Nephron progenitor cell (in vitro differentiated cells): ENCODE measurements around the gene HERC2.

ENCODE experiments used
- DNase-seq: peaks from one replicate; pipeline ENCODE4 v3.0.0; 2021
- H3K27ac Mint-ChIP-seq: 2 replicates; pipeline ENCODE4 v1.8.0; 2021; ENCODE audit warnings: mild to moderate bottlenecking, moderate library complexity, mixed read lengths
- H3K27me3 Mint-ChIP-seq: 2 replicates; pipeline ENCODE4 v1.8.0; 2021; ENCODE audit warnings: mild to moderate bottlenecking, low read depth, mixed read lengths; ENCODE audit not compliant: poor library complexity
- H3K36me3 Mint-ChIP-seq: 2 replicates; pipeline ENCODE4 v1.8.0; 2021; ENCODE audit warnings: low read depth, mixed read lengths
- H3K4me1 Mint-ChIP-seq: 2 replicates; pipeline ENCODE4 v1.8.0; 2021; ENCODE audit warnings: mixed read lengths
- H3K4me3 Mint-ChIP-seq: 2 replicates; pipeline ENCODE4 v1.8.0; 2021; ENCODE audit warnings: mild to moderate bottlenecking, moderate library complexity, mixed read lengths
- H3K9me3 Mint-ChIP-seq: 2 replicates; pipeline ENCODE4 v1.8.0; 2021; ENCODE audit warnings: mild to moderate bottlenecking, moderate library complexity, mixed read lengths
- TF ChIP-seq, protein P1 (sequence below): fragments of 200-600 bp; sonication (generic); IDR thresholded peaks from 2 replicates; pipeline ENCODE4 v1.5.0; 2021; ENCODE audit warnings: antibody characterized with exemption

HERC2 gene

DNA sequence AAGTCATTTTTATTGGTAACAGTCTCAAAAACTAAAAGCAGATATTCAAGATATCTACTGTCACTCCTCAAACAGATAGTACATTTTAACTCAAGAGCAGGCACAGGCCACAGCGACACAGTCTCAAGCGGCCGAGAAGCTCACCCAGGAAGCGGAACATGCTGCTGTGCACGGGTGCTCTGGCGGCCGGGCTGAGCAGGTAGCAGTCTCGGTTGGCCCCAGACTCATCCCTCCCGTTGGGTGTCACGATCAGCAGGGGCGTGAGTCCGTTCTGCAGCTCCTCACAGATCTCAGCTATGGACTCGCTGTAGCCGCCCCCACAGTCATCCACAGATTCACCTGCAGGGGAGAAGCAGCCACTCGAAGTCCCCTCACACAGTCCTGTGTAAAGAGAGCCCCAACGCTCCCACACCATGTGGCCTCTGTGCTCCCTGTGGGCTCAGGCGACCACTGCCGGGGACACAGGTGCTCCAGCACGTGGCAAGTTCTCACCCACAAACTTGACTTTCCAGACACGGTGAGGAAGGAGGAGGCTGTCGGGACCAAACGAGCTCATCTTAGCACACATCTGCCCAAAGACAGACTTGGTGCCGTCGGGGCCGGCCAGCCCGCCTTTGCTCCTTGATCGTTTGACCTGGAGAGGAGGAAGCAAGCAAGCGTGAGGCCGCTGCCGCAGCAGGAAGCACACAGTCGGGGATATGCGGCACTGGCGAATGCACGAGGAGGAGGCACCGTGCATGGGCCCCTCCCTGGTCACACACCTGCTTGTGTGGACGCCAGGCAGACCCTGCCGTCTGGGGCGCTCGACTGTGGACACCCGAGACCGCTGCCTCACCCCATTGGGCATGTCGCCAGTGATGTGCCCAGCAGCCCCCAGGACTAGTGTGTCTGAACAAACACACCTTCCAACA, 205.2 kb downstream of the HERC2 start:
- TF ChIP-seq, protein P1, sequence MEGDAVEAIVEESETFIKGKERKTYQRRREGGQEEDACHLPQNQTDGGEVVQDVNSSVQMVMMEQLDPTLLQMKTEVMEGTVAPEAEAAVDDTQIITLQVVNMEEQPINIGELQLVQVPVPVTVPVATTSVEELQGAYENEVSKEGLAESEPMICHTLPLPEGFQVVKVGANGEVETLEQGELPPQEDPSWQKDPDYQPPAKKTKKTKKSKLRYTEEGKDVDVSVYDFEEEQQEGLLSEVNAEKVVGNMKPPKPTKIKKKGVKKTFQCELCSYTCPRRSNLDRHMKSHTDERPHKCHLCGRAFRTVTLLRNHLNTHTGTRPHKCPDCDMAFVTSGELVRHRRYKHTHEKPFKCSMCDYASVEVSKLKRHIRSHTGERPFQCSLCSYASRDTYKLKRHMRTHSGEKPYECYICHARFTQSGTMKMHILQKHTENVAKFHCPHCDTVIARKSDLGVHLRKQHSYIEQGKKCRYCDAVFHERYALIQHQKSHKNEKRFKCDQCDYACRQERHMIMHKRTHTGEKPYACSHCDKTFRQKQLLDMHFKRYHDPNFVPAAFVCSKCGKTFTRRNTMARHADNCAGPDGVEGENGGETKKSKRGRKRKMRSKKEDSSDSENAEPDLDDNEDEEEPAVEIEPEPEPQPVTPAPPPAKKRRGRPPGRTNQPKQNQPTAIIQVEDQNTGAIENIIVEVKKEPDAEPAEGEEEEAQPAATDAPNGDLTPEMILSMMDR = no peak
- no peak overlapping the region for H3K27ac Mint-ChIP-seq
- H3K27me3 Mint-ChIP-seq = no peaks in the 10 kb centered on the region
- no peak overlapping the region for H3K4me3 Mint-ChIP-seq
- peaks cover 59% of the 10 kb centered on the region for H3K36me3 Mint-ChIP-seq
- H3K4me1 Mint-ChIP-seq = peaks cover 11% of the 10 kb centered on the region
- DNase-seq = no peak
- no peaks in the 10 kb centered on the region for H3K9me3 Mint-ChIP-seq

DNA sequence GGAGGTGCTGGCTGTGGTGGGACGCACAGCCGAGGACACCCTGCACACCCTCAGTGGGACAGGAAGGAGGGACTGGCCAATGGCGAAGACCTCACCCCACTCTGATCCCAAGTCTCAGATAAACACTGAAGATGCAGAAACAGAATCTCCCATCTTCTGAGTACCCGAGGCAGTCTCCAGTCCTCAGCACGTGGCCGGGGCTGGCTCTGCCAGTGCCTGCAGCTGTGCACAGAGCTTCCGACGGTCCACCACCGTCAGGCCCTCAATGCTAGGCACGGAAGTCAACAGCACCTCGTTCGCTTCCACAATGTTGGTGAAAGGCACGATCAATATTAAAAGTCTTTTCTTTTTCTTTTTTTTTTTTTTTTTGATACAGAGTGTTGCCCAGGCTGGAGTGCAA, 206.1 kb downstream of the HERC2 start:
- DNase-seq = no peak
- TF ChIP-seq, protein P1 = no peak
- Mint-ChIP-seq H3K4me1 (peaks cover 11% of the 10 kb centered on the region), H3K4me3 (no peak overlapping the region), H3K27ac (no peak overlapping the region), H3K9me3 (no peaks in the 10 kb centered on the region), H3K27me3 (no peaks in the 10 kb centered on the region), H3K36me3 (peaks cover 61% of the 10 kb centered on the region)

DNA sequence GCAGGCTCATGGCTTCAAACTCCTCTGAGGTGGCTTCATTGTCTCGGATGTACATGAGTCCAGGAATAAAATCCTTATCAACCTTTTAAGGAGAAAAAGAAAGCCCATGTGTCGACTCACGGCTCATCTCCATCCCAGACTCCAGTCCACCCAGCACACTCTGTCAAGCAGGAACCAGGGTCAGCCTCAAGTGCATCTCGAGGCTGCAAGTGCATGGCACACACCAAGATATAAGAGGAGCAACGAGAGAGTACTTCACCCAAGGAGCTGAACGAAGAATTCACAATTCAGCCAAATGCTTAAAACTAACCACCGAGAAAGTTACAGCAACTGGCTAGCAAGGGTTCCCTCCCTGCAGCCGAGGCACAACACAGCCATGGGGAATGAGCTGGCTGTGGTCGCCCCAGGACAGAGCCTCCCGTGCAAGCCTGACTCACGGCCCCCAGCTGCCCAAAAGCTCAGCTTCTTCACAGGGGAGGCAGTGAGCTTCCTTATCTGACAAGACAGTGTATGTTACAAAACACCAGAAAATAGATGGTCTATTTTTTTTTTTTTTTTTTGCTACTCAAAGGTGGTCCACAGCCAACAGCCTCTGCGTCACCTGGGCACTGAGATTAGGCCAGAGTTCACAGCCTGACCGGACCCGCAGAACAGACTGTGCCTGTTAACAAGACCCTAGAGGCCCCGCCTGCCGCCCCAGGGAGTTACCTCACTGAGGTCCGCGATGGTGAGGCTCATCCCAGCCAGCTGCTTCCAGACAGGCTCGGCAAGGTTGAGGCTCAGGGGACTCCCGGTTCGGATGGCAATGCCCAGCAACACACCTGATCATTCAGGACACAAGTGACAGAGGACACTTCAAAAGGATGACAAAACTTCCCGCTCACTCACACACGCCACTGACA, 207.0 kb downstream of the HERC2 start:
- Mint-ChIP-seq H3K27ac (no peak overlapping the region), H3K4me1 (peaks cover 11% of the 10 kb centered on the region), H3K4me3 (no peak overlapping the region), H3K27me3 (no peaks in the 10 kb centered on the region), H3K9me3 (no peaks in the 10 kb centered on the region), H3K36me3 (peaks cover 59% of the 10 kb centered on the region)
- TF ChIP-seq, protein P1 = no peak
- no peak for DNase-seq

DNA sequence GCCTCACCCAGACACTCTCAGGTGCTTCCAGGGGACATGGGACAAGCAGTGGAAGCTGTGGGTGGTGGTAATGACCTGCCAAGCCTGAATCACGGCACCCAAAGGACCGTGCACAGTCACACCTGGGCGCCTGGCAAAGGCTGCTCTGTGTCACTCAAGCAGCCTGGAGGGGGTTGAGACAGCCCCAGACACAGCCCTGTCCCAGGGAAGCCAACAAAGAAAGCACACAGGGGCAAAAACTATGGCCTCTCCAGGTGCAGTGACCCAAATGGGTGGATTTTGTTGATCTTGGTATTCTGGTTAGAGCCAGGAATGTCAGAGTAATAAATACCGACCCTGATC, 207.9 kb downstream of the HERC2 start:
- no peak overlapping the region for H3K27ac Mint-ChIP-seq
- no peak overlapping the region for H3K4me3 Mint-ChIP-seq
- no peaks in the 10 kb centered on the region for H3K27me3 Mint-ChIP-seq
- TF ChIP-seq, protein P1 = no peak
- peaks cover 66% of the 10 kb centered on the region for H3K36me3 Mint-ChIP-seq
- no peak for DNase-seq
- no peaks in the 10 kb centered on the region for H3K9me3 Mint-ChIP-seq
- H3K4me1 Mint-ChIP-seq = peaks cover 15% of the 10 kb centered on the region

DNA sequence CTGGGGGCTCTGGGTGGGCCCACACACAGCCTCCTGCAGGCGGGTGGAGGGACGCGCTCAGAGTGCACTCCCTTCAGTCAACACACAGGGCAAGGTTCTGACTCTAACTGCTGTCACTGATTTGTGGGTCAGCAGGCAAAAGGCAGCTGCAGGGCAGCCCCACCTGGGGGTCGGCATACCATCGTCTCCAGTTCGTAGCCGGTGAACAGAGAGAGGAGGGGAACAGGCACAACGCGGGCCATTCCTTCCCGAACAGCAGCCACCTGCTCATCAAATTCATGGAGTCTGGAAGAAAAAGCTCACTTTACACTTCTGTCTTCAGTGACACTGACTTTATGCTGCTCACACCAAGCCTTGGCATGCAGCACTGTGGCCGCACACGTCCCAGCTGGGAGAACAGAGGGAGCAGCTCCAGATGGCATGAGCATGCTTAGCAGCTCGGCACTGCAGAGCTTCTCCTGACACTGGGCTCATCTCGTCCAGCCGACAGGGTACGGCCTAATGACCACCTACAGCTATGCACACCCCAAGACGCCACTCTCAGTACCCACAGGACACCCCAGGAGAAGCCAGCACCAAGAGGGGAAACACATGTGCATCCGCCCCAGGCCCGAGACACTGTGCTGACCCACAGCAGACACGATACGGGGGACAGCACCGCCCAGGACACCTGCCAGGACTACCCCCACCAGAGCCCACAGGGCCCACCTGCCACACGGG, 208.4 kb downstream of the HERC2 start:
- H3K27me3 Mint-ChIP-seq = peaks cover 4% of the 10 kb centered on the region
- H3K4me1 Mint-ChIP-seq = peaks cover 15% of the 10 kb centered on the region
- no peak overlapping the region for H3K27ac Mint-ChIP-seq
- DNase-seq = no peak
- TF ChIP-seq, protein P1 = no peak
- H3K9me3 Mint-ChIP-seq = no peaks in the 10 kb centered on the region
- H3K4me3 Mint-ChIP-seq = no peak overlapping the region
- peaks cover 62% of the 10 kb centered on the region for H3K36me3 Mint-ChIP-seq
